ENCODE measurements around the gene CCDC9B.

DNA sequence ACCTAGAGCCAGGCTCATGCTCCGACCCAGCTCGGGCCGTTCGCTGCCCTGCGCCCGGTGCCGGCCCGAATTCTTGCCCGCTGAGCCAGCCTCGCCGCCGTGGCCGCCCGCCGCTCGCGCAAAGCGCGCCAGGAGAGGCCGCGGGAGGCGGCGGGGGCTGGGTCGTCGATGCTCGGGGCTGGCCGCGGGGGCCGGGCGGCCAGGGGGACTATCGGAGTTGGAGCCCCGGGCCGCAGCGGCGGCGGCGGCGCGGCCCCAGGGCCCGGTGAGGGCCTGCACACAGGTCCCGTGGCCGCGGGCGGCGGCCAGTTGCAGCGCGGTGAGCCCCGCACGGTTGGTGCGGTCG lies 59.0 kb downstream of the CCDC9B start:
- TF ChIP-seq, protein P1, sequence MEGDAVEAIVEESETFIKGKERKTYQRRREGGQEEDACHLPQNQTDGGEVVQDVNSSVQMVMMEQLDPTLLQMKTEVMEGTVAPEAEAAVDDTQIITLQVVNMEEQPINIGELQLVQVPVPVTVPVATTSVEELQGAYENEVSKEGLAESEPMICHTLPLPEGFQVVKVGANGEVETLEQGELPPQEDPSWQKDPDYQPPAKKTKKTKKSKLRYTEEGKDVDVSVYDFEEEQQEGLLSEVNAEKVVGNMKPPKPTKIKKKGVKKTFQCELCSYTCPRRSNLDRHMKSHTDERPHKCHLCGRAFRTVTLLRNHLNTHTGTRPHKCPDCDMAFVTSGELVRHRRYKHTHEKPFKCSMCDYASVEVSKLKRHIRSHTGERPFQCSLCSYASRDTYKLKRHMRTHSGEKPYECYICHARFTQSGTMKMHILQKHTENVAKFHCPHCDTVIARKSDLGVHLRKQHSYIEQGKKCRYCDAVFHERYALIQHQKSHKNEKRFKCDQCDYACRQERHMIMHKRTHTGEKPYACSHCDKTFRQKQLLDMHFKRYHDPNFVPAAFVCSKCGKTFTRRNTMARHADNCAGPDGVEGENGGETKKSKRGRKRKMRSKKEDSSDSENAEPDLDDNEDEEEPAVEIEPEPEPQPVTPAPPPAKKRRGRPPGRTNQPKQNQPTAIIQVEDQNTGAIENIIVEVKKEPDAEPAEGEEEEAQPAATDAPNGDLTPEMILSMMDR (IDR thresholded peaks at IDR 0.05; ENCODE audit: insufficient read depth, low read depth, low read length), result no peak
- no peak for TF ChIP-seq EZH2 (IDR thresholded peaks at IDR 0.05; ENCODE audit: insufficient read depth, low read length)

Data from astrocyte (in vitro differentiated cells and primary cell).